GM18951 (cell line): Measurements from ENCODE around the gene BCL7A.
A peak's percentile ranks its signal among the peaks of the same experiment; 100 is the strongest.

Experiments used
- POLR2A ChIP-seq: IDR thresholded peaks from 4 replicates; pipeline ENCODE4 v1.6.1; 2011; ENCODE audit warnings: mild to moderate bottlenecking; ENCODE audit not compliant: insufficient read length, insufficient read depth; ENCODE audit errors: extremely low read depth
- in situ Hi-C: fragments of 300-500 bp; cut with MboI; formaldehyde crosslinking; loops from one replicate; pipeline ENCODE4 v1.12.0; 2022; ENCODE audit warnings: low sequenced_read_pairs, mixed read lengths, inconsistent platforms; ENCODE audit not compliant: unreplicated experiment

Gene BCL7A

DNA sequence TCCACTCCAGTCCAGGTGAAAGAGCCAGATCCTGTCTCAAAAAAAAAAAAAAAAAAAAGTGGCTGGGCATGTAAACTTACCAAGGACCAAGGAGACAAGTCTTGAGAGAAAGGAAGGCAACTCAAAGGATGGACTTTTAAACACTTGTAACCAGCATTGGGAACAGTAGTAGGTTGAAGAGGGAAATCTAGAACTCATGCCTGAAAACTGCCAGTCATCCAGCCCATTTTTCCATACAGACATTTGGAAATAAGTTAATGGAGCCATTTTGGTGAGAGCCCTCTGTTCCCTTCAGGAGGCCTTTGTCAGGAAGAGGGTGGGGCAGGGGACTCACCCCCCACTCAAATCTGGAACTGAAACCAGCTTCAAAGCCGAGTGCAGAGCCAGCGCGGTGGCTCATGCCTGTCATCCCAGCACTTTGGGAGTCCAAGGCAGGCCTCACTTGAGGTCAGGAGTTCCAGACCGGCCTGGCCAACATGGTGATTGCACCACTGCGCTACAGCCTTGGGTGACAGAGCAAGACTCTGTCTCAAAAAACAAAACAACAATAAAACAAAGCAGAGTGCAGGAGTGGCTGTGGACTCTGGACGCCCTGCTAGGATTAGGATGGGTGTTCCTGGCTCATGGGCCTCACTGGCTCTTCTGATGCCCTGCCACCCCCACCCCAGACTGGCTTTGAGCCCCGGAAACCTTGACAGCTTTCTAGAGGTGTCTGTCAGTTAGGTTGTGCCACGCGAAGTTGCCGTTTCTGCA lies 55.2 kb downstream of the BCL7A start:
- no peak for TF ChIP-seq POLR2A
- in situ Hi-C loops = no loop called here

DNA sequence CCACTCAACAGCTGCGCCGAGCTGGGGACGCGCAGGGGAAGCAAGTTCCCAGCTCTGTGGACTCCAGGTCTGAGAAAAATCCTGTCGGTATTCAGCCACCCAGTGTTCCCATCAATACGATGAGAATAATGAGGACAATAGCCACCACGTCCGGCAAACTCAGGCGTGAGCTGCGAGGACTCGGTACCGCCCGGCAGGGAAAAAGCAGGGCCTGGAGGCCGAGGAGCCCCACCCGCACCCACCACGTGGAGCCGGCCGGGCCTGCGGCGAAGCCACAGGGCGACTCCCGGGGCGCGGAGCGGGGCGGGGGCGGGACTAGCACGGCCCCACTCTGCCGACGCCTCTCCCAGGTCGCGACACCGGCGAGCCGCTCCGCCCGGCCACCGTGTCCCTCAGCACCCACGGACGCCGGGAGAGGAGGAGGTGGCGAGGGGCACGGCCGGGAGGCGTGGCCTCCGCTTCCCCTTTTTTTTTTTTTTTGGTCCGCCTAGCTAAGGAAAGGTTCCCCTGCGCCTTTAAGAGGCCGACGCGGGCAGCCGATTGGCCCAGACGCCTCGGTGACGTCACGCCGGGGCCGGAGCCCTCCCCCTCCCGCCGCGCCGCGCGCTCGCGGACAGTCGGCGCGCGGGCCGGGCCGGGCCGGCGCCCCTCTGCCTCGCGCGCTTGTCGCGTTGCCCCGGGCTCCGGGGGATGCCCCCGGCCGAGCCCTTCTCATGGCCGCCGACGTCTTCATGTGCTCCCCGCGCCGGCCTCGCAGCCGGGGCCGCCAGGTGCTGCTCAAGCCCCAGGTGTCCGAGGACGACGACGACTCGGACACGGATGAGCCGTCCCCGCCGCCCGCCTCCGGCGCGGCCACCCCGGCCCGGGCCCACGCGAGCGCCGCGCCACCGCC lies 56.7 kb downstream of the BCL7A start, which contains the start of gene MLXIP:
TSS of gene MLXIP (plus strand) at position 616 of the 892 bp plus-strand sequence. CDS start at position 714, 98 bp downstream.
- in situ Hi-C loops = no loop called here
- peak; percentile 89 for TF ChIP-seq POLR2A

DNA sequence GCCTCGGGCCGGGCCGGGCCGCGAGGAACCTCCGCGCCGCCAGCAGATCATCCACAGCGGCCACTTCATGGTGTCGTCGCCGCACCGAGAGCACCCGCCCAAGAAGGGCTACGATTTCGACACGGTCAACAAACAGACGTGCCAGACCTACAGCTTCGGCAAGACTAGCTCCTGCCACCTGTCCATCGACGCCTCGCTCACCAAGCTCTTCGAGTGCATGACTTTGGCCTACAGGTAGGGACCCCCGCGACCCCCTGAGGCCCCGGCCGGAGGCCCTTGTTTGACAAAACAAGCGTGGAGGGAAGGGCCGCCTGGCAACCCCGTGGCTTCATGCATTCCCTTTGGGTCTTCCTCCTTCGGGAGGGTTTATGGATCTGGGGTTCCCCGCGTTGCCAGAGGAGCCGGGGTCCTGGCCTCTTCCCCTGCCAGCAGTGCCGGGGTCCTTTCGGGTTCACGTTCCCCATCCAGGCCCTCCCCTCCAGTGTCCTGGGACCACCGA lies 57.4 kb downstream of the BCL7A start:
- in situ Hi-C loops = no loop called here
- no peak for TF ChIP-seq POLR2A

DNA sequence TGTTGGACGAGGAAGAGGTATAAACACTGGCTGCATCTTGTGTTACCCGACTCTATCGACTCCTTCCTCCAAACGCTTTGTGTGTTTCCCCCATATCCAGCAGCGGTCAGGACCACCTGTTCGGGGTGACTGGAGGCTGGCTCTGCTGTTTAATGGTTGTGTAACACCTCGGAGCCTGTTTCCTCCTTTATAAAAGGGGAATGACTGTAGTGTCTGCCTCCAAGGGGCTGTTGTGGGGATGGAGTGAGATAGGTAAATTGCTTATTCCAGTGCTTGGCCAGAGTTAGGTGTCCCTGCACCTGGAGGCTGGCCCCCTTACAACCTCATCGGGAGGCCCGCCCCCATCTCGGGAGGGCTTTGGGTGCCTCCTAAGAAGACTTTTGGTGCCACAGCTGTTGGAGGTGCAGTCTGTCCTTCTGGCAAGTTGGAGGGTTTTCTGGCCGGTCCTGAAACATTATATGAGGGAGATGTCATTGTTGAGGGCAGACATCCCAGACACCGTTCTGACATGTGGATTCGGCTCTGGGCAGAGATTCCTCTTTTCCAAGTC lies 57.9 kb downstream of the BCL7A start:
- TF ChIP-seq POLR2A = no peak
- in situ Hi-C loops = no loop called here

DNA sequence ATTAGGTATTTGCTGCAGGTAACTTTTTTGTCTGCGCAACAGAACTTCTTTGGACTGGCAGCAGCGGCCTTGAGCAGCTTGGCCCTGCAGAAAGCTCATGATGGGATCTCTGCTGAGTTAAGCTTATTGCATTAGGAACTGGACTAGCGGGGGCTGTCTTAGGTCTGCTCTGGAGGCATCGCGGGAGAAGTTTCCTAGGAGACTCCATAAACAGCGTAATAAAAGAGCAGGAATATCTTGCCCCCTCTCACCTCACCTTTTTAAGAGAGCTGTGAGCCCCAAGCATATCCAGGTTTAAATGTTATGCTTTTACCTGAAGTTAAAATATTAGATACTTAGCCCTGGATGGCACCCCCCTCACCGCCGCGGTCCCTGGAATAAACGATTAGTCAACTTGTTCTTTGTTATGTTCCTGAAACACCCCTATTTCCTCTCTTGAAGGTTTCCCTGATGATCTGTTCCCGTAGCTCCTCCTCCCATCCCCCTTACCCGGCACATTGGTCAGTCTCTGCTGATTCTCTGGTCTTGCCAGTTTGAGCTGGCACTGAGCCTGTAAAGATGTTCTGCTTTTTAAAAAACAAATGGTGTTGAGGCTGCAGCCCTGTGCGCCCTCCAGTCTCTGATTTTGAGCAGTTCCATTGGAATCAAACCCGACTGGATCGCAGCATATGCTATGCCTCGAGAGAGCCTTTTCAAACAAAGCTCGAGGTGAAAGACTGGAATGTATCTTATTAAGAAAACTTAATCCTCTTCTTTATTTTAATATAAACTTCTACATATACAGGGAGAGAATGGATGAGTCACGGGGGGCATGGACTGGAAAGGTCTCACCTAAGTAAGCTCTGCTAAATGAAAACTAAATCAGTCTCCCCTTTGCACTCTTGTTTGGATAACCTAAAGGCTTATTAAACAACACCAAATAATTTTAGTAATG lies 58.7 kb downstream of the BCL7A start:
- in situ Hi-C loops = no loop called here
- TF ChIP-seq POLR2A = no peak

DNA sequence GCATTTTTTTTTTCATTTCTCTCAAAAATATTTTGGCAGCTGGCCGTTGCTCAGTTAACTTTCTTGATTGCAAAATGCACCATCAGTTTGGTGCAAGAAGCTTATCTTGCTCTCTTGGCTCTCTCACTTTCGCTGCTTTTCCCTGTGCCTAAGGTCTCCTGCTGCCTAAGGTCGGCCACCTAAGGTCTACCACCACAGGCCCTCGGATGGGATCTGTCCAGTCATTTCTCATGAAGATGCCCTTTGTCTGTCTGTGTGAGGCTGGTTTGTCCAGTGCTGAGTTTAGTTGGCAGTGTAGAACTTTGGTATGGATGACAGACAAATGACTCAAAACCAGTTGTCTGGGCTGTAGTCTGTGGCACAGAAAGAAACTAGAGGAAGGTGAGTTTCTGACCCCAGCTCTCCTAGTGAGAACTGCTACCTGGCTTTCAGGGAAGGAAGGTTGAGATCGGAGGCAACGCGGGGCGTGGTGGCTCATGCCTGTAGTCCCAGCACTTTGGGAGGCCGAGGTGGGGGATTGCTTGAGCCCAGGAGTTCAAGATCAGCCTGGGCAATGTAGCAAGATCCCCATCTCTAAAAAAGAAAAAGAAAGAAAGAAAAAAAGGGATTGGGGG lies 59.5 kb downstream of the BCL7A start:
- TF ChIP-seq POLR2A = no peak
- in situ Hi-C loops = no loop called here

DNA sequence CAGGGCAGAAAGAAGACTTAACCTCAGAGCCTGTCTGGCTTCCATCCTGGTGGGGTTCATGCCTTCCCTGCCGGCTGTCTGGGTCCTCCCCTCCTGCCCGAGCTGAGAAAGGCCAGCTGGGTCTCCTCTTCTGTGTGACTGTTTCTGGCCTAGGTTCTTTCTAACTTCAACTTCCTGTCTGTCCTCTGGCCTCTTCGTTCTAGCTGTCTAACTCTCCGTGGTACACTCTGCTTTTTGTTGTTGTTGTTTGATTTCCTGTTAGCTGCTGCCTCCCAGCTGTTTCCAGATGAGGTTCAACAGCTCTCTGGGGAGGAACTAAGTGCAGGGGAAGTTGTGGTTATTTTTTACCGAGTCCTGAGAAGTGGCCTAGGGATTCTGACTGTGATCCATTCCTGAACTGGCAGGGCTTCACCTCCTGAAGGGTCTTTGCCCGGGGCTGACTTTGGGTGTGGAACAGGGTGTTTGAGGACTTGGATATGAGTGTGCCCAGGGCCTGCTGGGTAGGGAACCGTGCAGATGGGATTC lies 60.1 kb downstream of the BCL7A start:
- TF ChIP-seq POLR2A = no peak
- in situ Hi-C loops = no loop called here

DNA sequence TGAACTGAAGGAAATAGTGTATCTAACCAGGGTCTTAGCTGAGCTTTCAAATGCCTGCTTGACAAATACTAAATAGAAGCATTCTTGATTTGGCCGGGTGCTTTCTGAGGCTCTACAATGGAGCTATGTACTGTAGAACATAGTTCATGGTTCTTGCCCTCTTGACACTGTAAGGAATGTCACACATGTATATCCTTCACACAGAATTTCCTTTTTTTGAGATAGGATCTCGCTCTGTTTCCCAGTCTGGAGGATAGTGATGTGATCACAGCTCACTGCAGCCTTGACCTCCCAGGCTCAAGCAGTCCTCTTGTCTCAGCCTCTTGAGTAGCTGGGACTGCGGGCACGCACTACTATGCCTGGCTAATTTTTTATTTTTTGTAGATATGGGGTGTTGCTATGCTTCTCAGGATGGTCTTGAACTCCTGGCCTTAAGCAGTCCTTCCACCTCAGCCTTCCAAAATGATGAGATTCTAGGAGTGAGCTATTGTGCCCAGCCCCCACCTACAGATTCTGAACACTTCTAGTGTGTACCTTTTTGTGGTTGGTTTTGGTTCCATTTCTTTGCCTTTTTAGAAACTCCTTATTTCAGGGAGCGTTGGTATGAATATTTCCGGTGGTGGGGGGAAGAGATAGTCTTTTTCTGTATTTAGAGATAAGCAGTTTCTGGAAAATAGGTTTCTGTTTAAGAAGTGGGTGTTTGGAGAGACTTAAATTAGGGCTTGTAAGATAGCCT lies 61.1 kb downstream of the BCL7A start:
- in situ Hi-C loops = no loop called here

DNA sequence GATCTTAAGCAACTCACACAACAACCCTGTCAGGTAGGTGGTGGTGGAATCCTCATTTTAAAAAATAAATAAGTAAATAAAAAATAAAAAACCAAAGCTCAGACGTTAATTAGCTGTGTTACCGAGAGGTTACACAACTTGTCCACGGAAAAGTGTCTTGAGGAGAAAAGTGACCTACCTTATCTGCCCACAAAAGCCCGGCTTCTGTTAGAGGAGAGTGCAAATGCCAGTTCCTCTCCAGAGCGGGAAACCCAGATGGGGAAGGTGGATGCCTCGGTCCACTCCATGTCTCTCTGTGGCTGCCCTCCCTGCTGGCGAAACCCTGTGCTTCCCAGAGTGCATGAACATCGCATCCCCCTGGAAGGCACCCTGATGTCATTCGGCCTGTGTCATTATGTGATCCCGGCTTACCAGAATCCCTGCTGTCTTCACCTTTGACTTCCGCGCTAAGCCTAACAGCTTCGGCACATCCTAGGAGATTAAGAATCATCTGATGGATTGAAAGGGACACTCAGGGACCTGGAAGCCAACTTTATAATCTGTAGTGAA lies 63.2 kb downstream of the BCL7A start:
- in situ Hi-C loops = no loop called here
- TF ChIP-seq POLR2A = no peak

More for the DNA sequence above, 61.1 kb downstream of the BCL7A start:
- TF ChIP-seq POLR2A = no peak

DNA sequence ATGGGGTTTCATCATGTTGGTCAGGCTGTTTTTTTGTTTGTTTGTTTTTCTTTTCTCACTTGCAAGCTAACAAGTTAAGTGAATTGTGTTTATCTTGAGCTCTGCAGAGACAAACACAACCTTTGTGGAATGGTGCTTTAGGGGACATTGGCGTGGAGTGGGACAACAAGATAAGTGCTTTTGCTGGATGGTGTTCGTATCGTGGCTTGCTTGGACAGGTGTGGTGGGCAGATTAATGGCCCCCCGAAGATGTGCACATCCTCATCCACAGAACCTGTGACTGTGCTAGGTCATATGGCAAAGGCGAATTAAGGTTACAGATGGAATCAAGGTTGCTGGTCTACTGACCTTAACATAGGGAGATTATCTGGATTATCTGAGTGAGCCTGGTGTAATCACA lies 63.9 kb downstream of the BCL7A start:
- no peak for TF ChIP-seq POLR2A
- in situ Hi-C loops = no loop called here

DNA sequence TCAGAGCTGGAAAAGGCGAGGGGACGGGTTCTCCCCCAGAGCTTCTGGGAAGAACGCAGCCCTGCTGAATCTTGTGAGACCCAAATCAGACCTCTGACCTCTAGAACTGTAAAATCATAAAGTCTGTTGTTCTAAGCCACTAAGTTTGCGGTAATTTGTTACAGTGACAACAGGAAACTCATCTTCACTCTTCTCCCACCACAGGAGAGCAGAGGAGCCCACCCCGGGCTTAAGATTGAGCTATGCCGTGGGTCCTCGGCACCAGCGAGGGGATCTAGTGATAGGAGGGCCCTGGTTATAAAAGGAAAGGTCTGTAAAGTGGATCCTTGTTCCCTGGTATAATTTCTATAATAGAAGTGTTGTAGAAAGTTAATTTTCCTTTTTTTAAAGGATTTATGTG lies 64.4 kb downstream of the BCL7A start:
- TF ChIP-seq POLR2A = no peak
- in situ Hi-C loops = no loop called here
